GM23338 (cell line): ENCODE measurements around the gene WNT6.

Experiments used
- CREB1 ChIP-seq: fragments of 250-450 bp; sonication (Bioruptor Pico); IDR thresholded peaks from 2 replicates; pipeline ENCODE4 v1.5.0; 2020; ENCODE audit warnings: low read depth, mild to moderate bottlenecking, moderate library complexity
- CTCF ChIP-seq, 2 experiments: fragments of 200-600 bp in 1 of 2; sonication (generic) in 1 of 2; conservative IDR thresholded peaks; 2 replicates each; pipeline versions ENCODE4 v1.5.1 to v1.6.1; 2016 to 2017; ENCODE audit warnings: antibody characterized with exemption in 2 of 2, low read depth in 2 of 2, mild to moderate bottlenecking in 2 of 2, moderate library complexity in 1 of 2
- EZH2 ChIP-seq: fragments of 200-600 bp; sonication (generic); IDR thresholded peaks from one replicate; pipeline ENCODE4 v1.8.0; 2017; ENCODE audit warnings: antibody characterized with exemption, mild to moderate bottlenecking, low read depth; ENCODE audit not compliant: unreplicated experiment
- EZH2phosphoT487 ChIP-seq: fragments of 200-600 bp; sonication (generic); IDR thresholded peaks from one replicate; pipeline ENCODE4 v1.8.1; 2018; ENCODE audit warnings: antibody characterized with exemption; ENCODE audit not compliant: unreplicated experiment
- JUNB ChIP-seq: IDR thresholded peaks from one replicate; pipeline ENCODE4 v1.6.1; 2016; ENCODE audit warnings: antibody characterized with exemption; ENCODE audit not compliant: unreplicated experiment
- POLR2AphosphoS5 ChIP-seq: IDR thresholded peaks from 2 replicates; pipeline ENCODE4 v1.6.1; 2016; ENCODE audit warnings: antibody characterized with exemption, low read depth
- STAT1 ChIP-seq: IDR thresholded peaks from one replicate; pipeline ENCODE4 v1.6.1; 2016; ENCODE audit warnings: antibody characterized with exemption; ENCODE audit not compliant: unreplicated experiment
- ZNF331 ChIP-seq: fragments of 250-450 bp; sonication (Bioruptor Pico); IDR thresholded peaks from 2 replicates; pipeline ENCODE4 v1.5.0; 2020; ENCODE audit warnings: low read depth, mild to moderate bottlenecking, moderate library complexity
- TF ChIP-seq, protein P1 (sequence below): IDR thresholded peaks from one replicate; pipeline ENCODE4 v1.6.1; 2018; ENCODE audit warnings: antibody characterized with exemption; ENCODE audit not compliant: unreplicated experiment
- TF ChIP-seq, protein P2 (sequence below): IDR thresholded peaks from 2 replicates; pipeline ENCODE4 v1.6.1; 2016; ENCODE audit warnings: antibody characterized with exemption

DNA sequence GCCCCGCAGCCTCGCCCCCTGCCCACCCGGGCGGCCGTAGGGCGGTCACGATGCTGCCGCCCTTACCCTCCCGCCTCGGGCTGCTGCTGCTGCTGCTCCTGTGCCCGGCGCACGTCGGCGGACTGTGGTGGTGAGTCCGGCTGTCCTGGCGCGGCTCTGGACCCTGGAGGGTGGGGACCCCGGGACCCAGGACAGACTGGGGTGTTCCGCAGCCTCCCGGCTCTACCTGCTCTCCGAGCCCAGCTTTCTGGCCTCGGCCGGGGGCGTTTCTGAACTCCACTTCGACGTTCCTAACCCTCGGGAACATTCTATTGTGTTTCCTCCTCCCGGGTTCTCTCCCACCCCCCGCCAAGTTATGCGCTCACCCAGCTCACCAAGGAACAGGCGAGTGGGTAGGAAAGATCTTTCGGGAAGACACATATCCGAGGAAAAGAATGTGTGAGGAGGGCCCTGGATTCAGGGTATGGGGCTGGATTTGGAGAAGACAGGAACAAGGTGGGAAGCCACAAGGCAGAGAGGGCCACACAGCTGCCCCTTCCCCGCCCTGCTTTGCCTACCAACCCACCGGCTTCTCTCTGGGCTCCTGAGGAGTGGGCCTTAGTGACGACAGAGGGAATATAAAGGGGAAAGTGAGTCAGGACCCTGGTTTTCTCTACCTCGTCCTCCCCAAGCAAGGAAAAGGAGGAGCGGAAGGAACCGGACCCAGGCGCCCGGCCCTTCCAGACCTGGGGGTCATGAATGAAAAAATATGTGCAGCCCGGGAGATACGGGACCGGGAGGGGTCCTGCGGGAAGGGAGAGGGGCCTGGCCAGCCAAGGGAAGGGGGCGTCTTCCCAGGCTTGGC is 605 bp downstream of the WNT6 start:
- no peak for TF ChIP-seq POLR2AphosphoS5
- TF ChIP-seq CTCF (conservative IDR thresholded peaks at IDR 0.05; ENCODE audit: low read depth in 2 of 2) = no peak
- TF ChIP-seq, protein P1, sequence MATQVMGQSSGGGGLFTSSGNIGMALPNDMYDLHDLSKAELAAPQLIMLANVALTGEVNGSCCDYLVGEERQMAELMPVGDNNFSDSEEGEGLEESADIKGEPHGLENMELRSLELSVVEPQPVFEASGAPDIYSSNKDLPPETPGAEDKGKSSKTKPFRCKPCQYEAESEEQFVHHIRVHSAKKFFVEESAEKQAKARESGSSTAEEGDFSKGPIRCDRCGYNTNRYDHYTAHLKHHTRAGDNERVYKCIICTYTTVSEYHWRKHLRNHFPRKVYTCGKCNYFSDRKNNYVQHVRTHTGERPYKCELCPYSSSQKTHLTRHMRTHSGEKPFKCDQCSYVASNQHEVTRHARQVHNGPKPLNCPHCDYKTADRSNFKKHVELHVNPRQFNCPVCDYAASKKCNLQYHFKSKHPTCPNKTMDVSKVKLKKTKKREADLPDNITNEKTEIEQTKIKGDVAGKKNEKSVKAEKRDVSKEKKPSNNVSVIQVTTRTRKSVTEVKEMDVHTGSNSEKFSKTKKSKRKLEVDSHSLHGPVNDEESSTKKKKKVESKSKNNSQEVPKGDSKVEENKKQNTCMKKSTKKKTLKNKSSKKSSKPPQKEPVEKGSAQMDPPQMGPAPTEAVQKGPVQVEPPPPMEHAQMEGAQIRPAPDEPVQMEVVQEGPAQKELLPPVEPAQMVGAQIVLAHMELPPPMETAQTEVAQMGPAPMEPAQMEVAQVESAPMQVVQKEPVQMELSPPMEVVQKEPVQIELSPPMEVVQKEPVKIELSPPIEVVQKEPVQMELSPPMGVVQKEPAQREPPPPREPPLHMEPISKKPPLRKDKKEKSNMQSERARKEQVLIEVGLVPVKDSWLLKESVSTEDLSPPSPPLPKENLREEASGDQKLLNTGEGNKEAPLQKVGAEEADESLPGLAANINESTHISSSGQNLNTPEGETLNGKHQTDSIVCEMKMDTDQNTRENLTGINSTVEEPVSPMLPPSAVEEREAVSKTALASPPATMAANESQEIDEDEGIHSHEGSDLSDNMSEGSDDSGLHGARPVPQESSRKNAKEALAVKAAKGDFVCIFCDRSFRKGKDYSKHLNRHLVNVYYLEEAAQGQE = no peak
- no peak for TF ChIP-seq STAT1
- TF ChIP-seq EZH2 = peak; percentile 98
- peak; percentile 94 for TF ChIP-seq EZH2phosphoT487
- TF ChIP-seq ZNF331 (CRISPR knock-in tag) = no peak
- TF ChIP-seq, protein P2, sequence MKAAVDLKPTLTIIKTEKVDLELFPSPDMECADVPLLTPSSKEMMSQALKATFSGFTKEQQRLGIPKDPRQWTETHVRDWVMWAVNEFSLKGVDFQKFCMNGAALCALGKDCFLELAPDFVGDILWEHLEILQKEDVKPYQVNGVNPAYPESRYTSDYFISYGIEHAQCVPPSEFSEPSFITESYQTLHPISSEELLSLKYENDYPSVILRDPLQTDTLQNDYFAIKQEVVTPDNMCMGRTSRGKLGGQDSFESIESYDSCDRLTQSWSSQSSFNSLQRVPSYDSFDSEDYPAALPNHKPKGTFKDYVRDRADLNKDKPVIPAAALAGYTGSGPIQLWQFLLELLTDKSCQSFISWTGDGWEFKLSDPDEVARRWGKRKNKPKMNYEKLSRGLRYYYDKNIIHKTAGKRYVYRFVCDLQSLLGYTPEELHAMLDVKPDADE = no peak
- TF ChIP-seq CREB1 = no peak
- no peak for TF ChIP-seq JUNB
